GM23338 (cell line): ENCODE results near the gene AVP. TPM values are rescaled to one million over a fixed set of nuclear protein-coding genes. Genes with fewer than 3 reads are reported as not detected.

Experiments used
- ATAC-seq: fragments of 200-7000 bp; cut with Tn5 transposase; 3 replicates; pipeline ENCODE4 v1.9.1; 2020
- DNase-seq: peaks from one replicate; pipeline ENCODE4 v3.0.0-alpha.2; 2015; ENCODE audit warnings: low spot score
- H2AFZ ChIP-seq: fragments of 200-600 bp; sonication (generic); 2 replicates; pipeline ENCODE4 v1.8.0; 2016; ENCODE audit warnings: antibody characterized with exemption, mild to moderate bottlenecking, moderate library complexity
- H3F3A ChIP-seq: fragments of 200-600 bp; sonication (generic); replicated peaks from 2 replicates; pipeline ENCODE4 v1.8.0; 2017; ENCODE audit warnings: antibody characterized with exemption, mixed run types, low read depth
- H3K27ac ChIP-seq: fragments of 200-600 bp; sonication (generic); 2 replicates; pipeline ENCODE4 v1.6.1; 2016; ENCODE audit warnings: low read depth
- H3K27me3 ChIP-seq: fragments of 200-600 bp; sonication (generic); 2 replicates; pipeline ENCODE4 v1.8.0; 2016; ENCODE audit warnings: mild to moderate bottlenecking, mixed run types, moderate library complexity; ENCODE audit not compliant: insufficient read depth
- H3K36me3 ChIP-seq: fragments of 200-600 bp; sonication (generic); 2 replicates; pipeline ENCODE4 v1.8.0; 2016; ENCODE audit warnings: mild to moderate bottlenecking; ENCODE audit not compliant: insufficient read depth
- H3K4me1 ChIP-seq: fragments of 200-600 bp; sonication (generic); 2 replicates; pipeline ENCODE4 v1.8.0; 2016; ENCODE audit warnings: mild to moderate bottlenecking, moderate library complexity; ENCODE audit not compliant: insufficient read depth
- H3K4me2 ChIP-seq: fragments of 200-600 bp; sonication (generic); 2 replicates; pipeline ENCODE4 v1.7.1; 2017; ENCODE audit warnings: mixed run types
- H3K4me3 ChIP-seq: fragments of 200-600 bp; sonication (generic); 2 replicates; pipeline ENCODE4 v1.6.1; 2016; ENCODE audit warnings: mixed run types
- H3K79me2 ChIP-seq: fragments of 200-600 bp; sonication (generic); replicated peaks from 2 replicates; pipeline ENCODE4 v1.8.0; 2017; ENCODE audit warnings: mild to moderate bottlenecking; ENCODE audit not compliant: insufficient read depth
- H3K9me2 ChIP-seq: fragments of 200-600 bp; sonication (generic); 2 replicates; pipeline ENCODE4 v1.8.0; 2017; ENCODE audit not compliant: insufficient read depth
- H4K20me1 ChIP-seq: fragments of 200-600 bp; sonication (generic); replicated peaks from 2 replicates; pipeline ENCODE4 v1.8.0; 2017; ENCODE audit warnings: mild to moderate bottlenecking; ENCODE audit not compliant: insufficient read depth
- H3K27ac Mint-ChIP-seq: 2 replicates; pipeline ENCODE4 v1.8.0; 2020; ENCODE audit warnings: inconsistent platforms, mild to moderate bottlenecking, moderate library complexity, mixed read lengths
- H3K27me3 Mint-ChIP-seq: 3 replicates; pipeline ENCODE4 v1.8.0; 2022; ENCODE audit warnings: low read depth, mild to moderate bottlenecking, moderate library complexity, mixed read lengths, inconsistent platforms; ENCODE audit not compliant: insufficient read depth, poor library complexity
- H3K36me3 Mint-ChIP-seq: 3 replicates; pipeline ENCODE4 v1.8.0; 2021; ENCODE audit warnings: low read depth, mild to moderate bottlenecking, inconsistent platforms, moderate library complexity, mixed read lengths
- H3K4me1 Mint-ChIP-seq: 3 replicates; pipeline ENCODE4 v1.8.0; 2020; ENCODE audit warnings: mild to moderate bottlenecking, inconsistent platforms, mixed read lengths
- H3K4me3 Mint-ChIP-seq: 3 replicates; pipeline ENCODE4 v1.8.0; 2021; ENCODE audit warnings: moderate library complexity, mild to moderate bottlenecking, inconsistent platforms, mixed read lengths
- H3K9me3 Mint-ChIP-seq: 3 replicates; pipeline ENCODE4 v1.8.0; 2020; ENCODE audit warnings: moderate library complexity, mild to moderate bottlenecking, inconsistent platforms, mixed read lengths
- CREB1 ChIP-seq: fragments of 250-450 bp; sonication (Bioruptor Pico); IDR thresholded peaks from 2 replicates; pipeline ENCODE4 v1.5.0; 2020; ENCODE audit warnings: low read depth, mild to moderate bottlenecking, moderate library complexity
- CTCF ChIP-seq, 2 experiments: fragments of 200-600 bp in 1 of 2; sonication (generic) in 1 of 2; conservative IDR thresholded peaks; 2 replicates each; pipeline versions ENCODE4 v1.5.1 to v1.6.1; 2016 to 2017; ENCODE audit warnings: antibody characterized with exemption in 2 of 2, low read depth in 2 of 2, mild to moderate bottlenecking in 2 of 2, moderate library complexity in 1 of 2
- ETS1 ChIP-seq: IDR thresholded peaks from 2 replicates; pipeline ENCODE4 v1.6.1; 2016; ENCODE audit warnings: antibody characterized with exemption
- EZH2 ChIP-seq: fragments of 200-600 bp; sonication (generic); IDR thresholded peaks from one replicate; pipeline ENCODE4 v1.8.0; 2017; ENCODE audit warnings: antibody characterized with exemption, mild to moderate bottlenecking, low read depth; ENCODE audit not compliant: unreplicated experiment
- EZH2phosphoT487 ChIP-seq: fragments of 200-600 bp; sonication (generic); IDR thresholded peaks from one replicate; pipeline ENCODE4 v1.8.1; 2018; ENCODE audit warnings: antibody characterized with exemption; ENCODE audit not compliant: unreplicated experiment
- JUNB ChIP-seq: IDR thresholded peaks from one replicate; pipeline ENCODE4 v1.6.1; 2016; ENCODE audit warnings: antibody characterized with exemption; ENCODE audit not compliant: unreplicated experiment
- NANOG ChIP-seq: IDR thresholded peaks from 2 replicates; pipeline ENCODE4 v1.6.1; 2016; ENCODE audit warnings: antibody characterized with exemption, borderline replicate concordance
- POLR2AphosphoS5 ChIP-seq: IDR thresholded peaks from 2 replicates; pipeline ENCODE4 v1.6.1; 2016; ENCODE audit warnings: antibody characterized with exemption, low read depth
- REST ChIP-seq: IDR thresholded peaks from one replicate; pipeline ENCODE4 v1.6.1; 2018; ENCODE audit warnings: antibody characterized with exemption; ENCODE audit not compliant: unreplicated experiment
- STAT1 ChIP-seq: IDR thresholded peaks from one replicate; pipeline ENCODE4 v1.6.1; 2016; ENCODE audit warnings: antibody characterized with exemption; ENCODE audit not compliant: unreplicated experiment
- ZNF114 ChIP-seq: fragments of 250-450 bp; sonication (Bioruptor Pico); IDR thresholded peaks from 2 replicates; pipeline ENCODE4 v1.5.0; 2020; ENCODE audit warnings: mild to moderate bottlenecking, moderate library complexity
- ZNF331 ChIP-seq: fragments of 250-450 bp; sonication (Bioruptor Pico); IDR thresholded peaks from 2 replicates; pipeline ENCODE4 v1.5.0; 2020; ENCODE audit warnings: low read depth, mild to moderate bottlenecking, moderate library complexity
- ZNF462 ChIP-seq: fragments of 250-450 bp; sonication (Bioruptor Pico); IDR thresholded peaks from 2 replicates; pipeline ENCODE4 v1.5.0; 2020; ENCODE audit warnings: mild to moderate bottlenecking, moderate library complexity
- polyA plus RNA-seq: library from polyadenylated mRNA; unstranded; fragments of >200 nt; fragmentation: Nextera tagmentation; extraction: Ambion mirVana; gene quantifications from 2 replicates; pipeline ENCODE4 v1.2.1, GENCODE V29; 2016
- total RNA-seq: library from RNA; depleted of rRNA; stranded (reverse); fragments of >200 nt; shearing (Covaris generic); gene quantifications from 2 replicates; pipeline ENCODE4 v1.2.3, GENCODE V29; 2014

The AVP gene
- total and polyA plus RNA-seq, 2 experiments from 2014 or later = 0.60 TPM; not detected in 1

- TF ChIP-seq NANOG (no peak), JUNB (no peak), CREB1 (CRISPR knock-in tag) (no peak), EZH2 (no peak), CTCF (conservative IDR thresholded peaks at IDR 0.05; ENCODE audit: low read depth in 2 of 2) (no peak), POLR2AphosphoS5 (no peak), STAT1 (no peak)
Measured at GRCh38 chr20:3039426-3039825, 45.1 kb downstream of the AVP start (continued).

- Histone ChIP-seq H3K36me3 (peaks cover 3% of the 10 kb centered on the region; the same call in 1 of the 2 replicates), H2AFZ (no peak overlapping the region), H3F3A (no peaks in the 10 kb centered on the region), H3K27ac (no peak overlapping the region), H3K9me2 (no peaks in the 10 kb centered on the region), H4K20me1 (0 out of 2 replicates have a peak, but pooled peaks cover 4% of the 10 kb centered on the region), H3K4me1 (peaks cover 17% of the 10 kb centered on the region), H3K4me3 (no peak overlapping the region), H3K4me2 (no peak overlapping the region), H3K79me2 (no peaks in the 10 kb centered on the region), H3K27me3 (no peaks in the 10 kb centered on the region)
- Mint-ChIP-seq H3K27me3 (peaks cover 12% of the 10 kb centered on the region), H3K9me3 (no peaks in the 10 kb centered on the region; the same call in 2 of the 3 replicates), H3K4me3 (no peak overlapping the region), H3K36me3 (peaks cover 51% of the 10 kb centered on the region), H3K4me1 (peaks cover 14% of the 10 kb centered on the region), H3K27ac (no peak overlapping the region)
- no peak for DNase-seq
- ATAC-seq = no peak
- TF ChIP-seq POLR2AphosphoS5 (no peak), ZNF331 (CRISPR knock-in tag) (no peak), CREB1 (CRISPR knock-in tag) (no peak), ZNF462 (CRISPR knock-in tag) (no peak), ZNF114 (CRISPR knock-in tag) (no peak), NANOG (no peak), STAT1 (no peak), JUNB (no peak), ETS1 (no peak), EZH2 (no peak), REST (no peak), EZH2phosphoT487 (no peak)
Measured at GRCh38 chr20:3038454-3038853, 46.1 kb downstream of the AVP start.
